HCT116 (cell line): ENCODE data around the gene PTTG1IP. TPM values are rescaled to one million over a fixed set of nuclear protein-coding genes. Genes with fewer than 3 reads are reported as not detected.

Experiments
- ATAC-seq: fragments of 200-7000 bp; cut with Tn5 transposase; 2 replicates; pipeline ENCODE4 v1.9.1; 2020; ENCODE audit warnings: mild to moderate bottlenecking, moderate library complexity
- BruUV-seq: library from RNA; stranded (reverse); fragments of 400-500 nt; replicated peaks from 2 replicates; lab custom pipeline; 2021; lab: Mats Ljungman, UMichigan
- CTCF ChIA-PET: fragments of 300-600 bp; sonication (Branson Sonifier 250); formaldehyde crosslinking; loops from one replicate; lab custom pipeline; 2021; ENCODE audit warnings: antibody characterized with exemption; lab: Charles Lee
- POLR2A ChIA-PET: fragments of 300-600, 350-600 bp; sonication (Branson Sonifier 250); formaldehyde crosslinking; loops from one replicate; lab custom pipeline; 2021; ENCODE audit warnings: antibody characterized with exemption; lab: Charles Lee
- RAD21 ChIA-PET, 2 experiments: fragments of 300-600 bp; sonication (Branson Sonifier 250); formaldehyde crosslinking; loops; one replicate each; lab custom pipeline; 2023; ENCODE audit warnings: low total read pairs in 2 of 2; ENCODE audit not compliant: uncharacterized antibody in 2 of 2, unreplicated experiment in 2 of 2, low non-redundant PET in 1 of 2; lab: Charles Lee
- DNase-seq: peaks from one replicate; pipeline ENCODE4 v3.0.0-alpha.2; 2010; ENCODE audit warnings: low read depth, low spot score
- H2AFZ ChIP-seq: fragments of 200-600 bp; shearing (Covaris generic), sonication (generic); 2 replicates; pipeline ENCODE4 v1.6.1; 2017; ENCODE audit warnings: low read depth, mixed run types, mixed read lengths, antibody characterized with exemption, low read length; ENCODE audit not compliant: poor library complexity, severe bottlenecking
- H3K27ac ChIP-seq: 2 replicates; pipeline ENCODE4 v1.5.1; 2012; ENCODE audit warnings: low read depth, low read length
- H3K27me3 ChIP-seq: fragments of 200-600 bp; sonication (generic); 2 replicates; pipeline ENCODE4 v1.6.1; 2016; ENCODE audit warnings: mixed run types, low read length, mixed read lengths; ENCODE audit not compliant: insufficient read depth
- H3K36me3 ChIP-seq, 2 experiments: fragments of 200-500 bp in 1 of 2; fragments of 200-600 bp in 1 of 2; sonication (Bioruptor generic) in 1 of 2; sonication (generic) in 1 of 2; 2 replicates each; pipeline versions ENCODE4 v1.5.1 to v1.6.1; 2014 to 2016; ENCODE audit warnings: low read length in 2 of 2, inconsistent platforms in 1 of 2, mixed read lengths in 1 of 2, mixed run types in 1 of 2; ENCODE audit not compliant: insufficient read depth in 2 of 2, control insufficient read depth in 1 of 2
- H3K4me1 ChIP-seq, 2 experiments: fragments of 200-600 bp in 1 of 2; sonication (generic) in 1 of 2; 2 replicates each; pipeline versions ENCODE4 v1.5.1 to v1.6.1; 2012 to 2017; ENCODE audit warnings: low read length in 2 of 2, inconsistent platforms in 1 of 2, mild to moderate bottlenecking in 1 of 2, mixed read lengths in 1 of 2, mixed run types in 1 of 2, moderate library complexity in 1 of 2; ENCODE audit not compliant: insufficient read depth in 2 of 2, control insufficient read depth in 1 of 2
- H3K4me2 ChIP-seq: fragments of 200-600 bp; sonication (generic); 2 replicates; pipeline ENCODE4 v1.6.1; 2017; ENCODE audit warnings: mixed run types, low read length, mixed read lengths
- H3K4me3 ChIP-seq, 2 experiments: fragments of 200-600 bp in 1 of 2; sonication (generic) in 1 of 2; replicated peaks in 1 of 2; 2 replicates each; pipeline ENCODE4 v1.5.1; 2011 to 2016; ENCODE audit warnings: low read length in 2 of 2, control low read depth in 1 of 2, low read depth in 1 of 2, mild to moderate bottlenecking in 1 of 2, mixed read lengths in 1 of 2, mixed run types in 1 of 2
- H3K79me2 ChIP-seq: fragments of 200-600 bp; sonication (generic); 2 replicates; pipeline ENCODE4 v1.6.1; 2017; ENCODE audit warnings: mild to moderate bottlenecking, mixed run types, low read length, moderate library complexity, mixed read lengths; ENCODE audit not compliant: insufficient read depth
- H3K9ac ChIP-seq: fragments of 200-600 bp; sonication (generic); 2 replicates; pipeline ENCODE4 v1.6.1; 2016; ENCODE audit warnings: low read length, mixed read lengths
- H3K9me2 ChIP-seq: fragments of 200-600 bp; sonication (generic), shearing (Covaris generic); 2 replicates; pipeline ENCODE4 v1.6.1; 2017; ENCODE audit warnings: mixed run types, mild to moderate bottlenecking, moderate library complexity; ENCODE audit not compliant: insufficient read depth
- H3K9me3 ChIP-seq, 2 experiments: fragments of 200-500 bp in 1 of 2; fragments of 200-600 bp in 1 of 2; sonication (Bioruptor generic) in 1 of 2; sonication (generic) in 1 of 2; 2 replicates each; pipeline ENCODE4 v1.6.1; 2014 to 2017; ENCODE audit warnings: low read length in 2 of 2, mixed read lengths in 2 of 2, inconsistent platforms in 1 of 2, low read depth in 1 of 2, mild to moderate bottlenecking in 1 of 2, mixed run types in 1 of 2, moderate library complexity in 1 of 2; ENCODE audit not compliant: control insufficient read depth in 1 of 2, insufficient read depth in 1 of 2
- H4K20me1 ChIP-seq: fragments of 200-600 bp; sonication (generic), shearing (Covaris generic); 2 replicates; pipeline ENCODE4 v1.6.1; 2017; ENCODE audit warnings: mixed run types, mild to moderate bottlenecking, moderate library complexity; ENCODE audit not compliant: insufficient read depth
- CBX3 ChIP-seq: IDR thresholded peaks from 2 replicates; pipeline ENCODE4 v1.6.1; 2012; ENCODE audit warnings: low read depth
- EGR1 ChIP-seq: IDR thresholded peaks from 2 replicates; pipeline ENCODE4 v1.6.1; 2012; ENCODE audit warnings: low read depth
- ELF1 ChIP-seq: IDR thresholded peaks from 2 replicates; pipeline ENCODE4 v1.6.1; 2012; ENCODE audit warnings: low read depth, borderline replicate concordance
- EZH2 ChIP-seq: fragments of 200-600 bp; sonication (generic); IDR thresholded peaks from 2 replicates; pipeline ENCODE4 v1.6.1; 2017; ENCODE audit warnings: antibody characterized with exemption, mixed run types
- EZH2phosphoT487 ChIP-seq: fragments of 200-600 bp; IDR thresholded peaks from 2 replicates; pipeline ENCODE4 v1.6.1; 2018; ENCODE audit warnings: antibody characterized with exemption, borderline replicate concordance
- MAX ChIP-seq: IDR thresholded peaks from 2 replicates; pipeline ENCODE4 v1.6.1; 2012
- POLR2AphosphoS5 ChIP-seq: IDR thresholded peaks from 2 replicates; pipeline ENCODE4 v1.6.1; 2011; ENCODE audit warnings: mild to moderate bottlenecking, low read depth, low read length, moderate library complexity
- RAD21 ChIP-seq: IDR thresholded peaks from 2 replicates; pipeline ENCODE4 v1.6.1; 2012; ENCODE audit warnings: low read depth, mild to moderate bottlenecking
- REST ChIP-seq: IDR thresholded peaks from 2 replicates; pipeline ENCODE4 v1.6.1; 2012; ENCODE audit warnings: low read depth
- SIN3A ChIP-seq: IDR thresholded peaks from 2 replicates; pipeline ENCODE4 v1.6.1; 2012; ENCODE audit warnings: low read depth
- SRF ChIP-seq: IDR thresholded peaks from 2 replicates; pipeline ENCODE4 v1.6.1; 2012; ENCODE audit warnings: low read depth
- ZBTB33 ChIP-seq: IDR thresholded peaks from 2 replicates; pipeline ENCODE4 v1.6.1; 2011; ENCODE audit warnings: mild to moderate bottlenecking, low read length, moderate library complexity; ENCODE audit not compliant: insufficient replicate concordance; ENCODE audit errors: extremely low read depth
- ZFX ChIP-seq: fragments of 450-650 bp; IDR thresholded peaks from 2 replicates; pipeline ENCODE4 v1.6.1; 2017
- ZNF274 ChIP-seq: fragments of 200-500 bp; sonication (Bioruptor generic); IDR thresholded peaks from 2 replicates; pipeline ENCODE4 v1.6.1; 2014; ENCODE audit warnings: mild to moderate bottlenecking, low read depth, low read length, inconsistent platforms
- intact Hi-C: fragments of 100-400 bp; cut with micrococcal nuclease; formaldehyde crosslinking; loops from 2 replicates; pipeline ENCODE4 v1.10.0; 2022
- total RNA-seq: library from RNA; stranded (reverse); gene quantifications from one replicate; pipeline ENCODE4 v1.2.1, GENCODE V29; 2021; ENCODE audit not compliant: unreplicated experiment

The PTTG1IP gene
- total RNA-seq, 1 experiment from 2014 or later = 83.4 TPM

GRCh38 chr21:44862869-44863685, 10.4 kb downstream of the PTTG1IP start:
- RAD21 ChIA-PET = no interaction called here
- Histone ChIP-seq H4K20me1 (no peaks in the 10 kb centered on the region), H3K9me3 (no peaks in the 10 kb centered on the region), H3K4me1 (peaks cover 7 to 17% of the 10 kb centered on the region in 2 experiments)
- no peak for ATAC-seq
- POLR2A ChIA-PET = no interaction called here
- TF ChIP-seq EZH2phosphoT487 (no peak), ZFX (no peak), CBX3 (no peak), ZNF274 (no peak), EGR1 (no peak), ELF1 (no peak), ZBTB33 (no peak), MAX (no peak), POLR2AphosphoS5 (no peak), SIN3A (no peak), RAD21 (no peak), EZH2 (no peak), REST (no peak), SRF (no peak)
- TF ChIP-seq, all 23 proteins: peak for 0
- Histone ChIP-seq H3K36me3 (peaks cover 13 to 20% of the 10 kb centered on the region in 2 experiments), H3K4me3 (no peak overlapping the region), H3K9me2 (no peaks in the 10 kb centered on the region), H3K9ac (no peak overlapping the region), H3K27me3 (no peaks in the 10 kb centered on the region), H3K27ac (no peak overlapping the region), H3K4me2 (no peak overlapping the region), H2AFZ (no peak overlapping the region), H3K79me2 (peaks cover 86% of the 10 kb centered on the region)
- DNase-seq = no peak
- BruUV-seq = no TSS peak
- intact Hi-C loops = no loop called here
- CTCF ChIA-PET = no interaction called here
